Activated T-helper 2 cell treated with anti-CD3 and anti-CD28 coated beads, Interferon-gamma antibody, Interleukin-2, Interleukin-4, amounts not matched to agents 10 μg/mL and 5 μg/mL and 100 μg/mL, durations not matched to agents 14 hours and 24 hours and 36 hours (primary cell): ENCODE results near the gene TRAPPC14. TPM values are rescaled to one million over a fixed set of nuclear protein-coding genes. Genes with fewer than 3 reads are reported as not detected.
"Not testable (repeated sequence)": the region's sequence is repeated elsewhere in the genome, so short reads cannot be mapped to it uniquely, and the experiment has no call there.

Experiments
- DNase-seq: peaks from one replicate; pipeline ENCODE4 v3.0.0; 2021; ENCODE audit warnings: low spot score
- H3K27ac Mint-ChIP-seq: one replicate; pipeline ENCODE4 v1.8.0; 2021; ENCODE audit warnings: mixed read lengths
- H3K27me3 Mint-ChIP-seq: one replicate; pipeline ENCODE4 v1.8.0; 2021; ENCODE audit warnings: low read depth, mixed read lengths
- H3K36me3 Mint-ChIP-seq: one replicate; pipeline ENCODE4 v1.8.0; 2021; ENCODE audit warnings: low read depth, mixed read lengths
- H3K4me1 Mint-ChIP-seq: one replicate; pipeline ENCODE4 v1.8.0; 2021; ENCODE audit warnings: low read depth, mixed read lengths
- H3K4me3 Mint-ChIP-seq: one replicate; pipeline ENCODE4 v1.8.0; 2021; ENCODE audit warnings: low read depth, mild to moderate bottlenecking, moderate library complexity, mixed read lengths
- H3K9me3 Mint-ChIP-seq: one replicate; pipeline ENCODE4 v1.8.0; 2021; ENCODE audit warnings: mixed read lengths
- intact Hi-C: fragments of 100-400 bp; cut with micrococcal nuclease; formaldehyde crosslinking; loops from one replicate; pipeline ENCODE4 v1.15.1; 2023
- total RNA-seq: library from RNA; stranded (reverse); gene quantifications from 2 replicates; pipeline ENCODE4 v1.2.3, GENCODE V29; 2022

The TRAPPC14 gene
- total RNA-seq, 1 donor from 2014 or later: 31.2 TPM

DNA sequence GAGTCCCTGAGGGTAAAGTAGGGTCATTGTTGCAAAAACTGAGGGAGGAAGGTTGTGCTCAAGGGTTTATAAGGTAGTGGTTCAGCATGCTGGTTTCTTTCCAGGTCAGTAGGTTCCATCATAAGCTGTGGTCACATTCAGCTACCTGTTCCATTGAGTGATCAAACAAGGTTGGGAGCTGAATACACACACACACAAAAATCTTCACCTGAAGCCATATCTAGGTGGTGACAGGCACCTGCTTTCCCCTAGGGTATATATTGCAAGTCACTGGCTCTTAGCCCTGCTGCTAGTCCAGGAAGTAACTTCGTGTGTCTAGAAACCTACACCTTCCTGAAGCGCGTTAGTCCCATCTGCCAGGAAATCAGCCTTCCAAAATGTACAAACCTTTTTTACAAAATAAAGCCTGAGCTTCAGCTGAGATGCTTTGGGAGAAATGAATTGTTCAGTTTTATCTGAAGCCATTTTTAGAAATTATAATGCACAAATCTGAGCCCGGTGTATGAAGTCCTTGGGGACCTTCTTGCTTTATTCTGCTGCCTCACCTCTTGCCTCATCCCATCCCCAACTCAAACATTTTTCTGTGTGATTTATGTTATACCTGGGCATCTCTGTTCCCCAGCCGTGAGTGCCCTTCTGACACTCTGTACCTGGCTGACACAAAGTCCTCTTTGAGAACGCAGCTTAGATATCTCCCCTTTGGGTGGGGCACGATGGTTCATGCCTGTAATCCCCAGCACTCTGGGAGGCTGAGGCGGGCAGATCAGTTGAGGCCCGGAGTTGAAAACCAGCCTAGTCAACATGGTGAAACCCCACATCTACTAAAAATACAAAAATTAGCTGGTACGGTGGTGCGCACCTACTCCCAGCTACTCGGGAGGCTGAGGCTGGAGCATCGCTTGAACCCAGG is 20.4 kb downstream of the TRAPPC14 start:
- no peaks in the 10 kb centered on the region for H3K36me3 Mint-ChIP-seq
- DNase-seq: no peak
- no peaks in the 10 kb centered on the region for H3K27me3 Mint-ChIP-seq
- peaks cover 19% of the 10 kb centered on the region for H3K4me1 Mint-ChIP-seq
- H3K9me3 Mint-ChIP-seq: no peaks in the 10 kb centered on the region
- no peak overlapping the region for H3K27ac Mint-ChIP-seq
- intact Hi-C loops: loop anchor here (10.0 kb wide), 1 partner anchor 207 kb away; no protein-coding TSS in a partner anchor
- H3K4me3 Mint-ChIP-seq: no peak overlapping the region

- peaks cover 22% of the 10 kb centered on the region for H3K4me1 Mint-ChIP-seq
- H3K27ac Mint-ChIP-seq: no peak overlapping the region
- intact Hi-C loops: loop anchor here (1.0 to 10.0 kb wide), 4 partner anchors 85 to 274 kb away; no protein-coding TSS in a partner anchor
- H3K27me3 Mint-ChIP-seq: no peaks in the 10 kb centered on the region
- peak; percentile 65 for DNase-seq
- H3K4me3 Mint-ChIP-seq: no peak overlapping the region
- no peaks in the 10 kb centered on the region for H3K36me3 Mint-ChIP-seq
- H3K9me3 Mint-ChIP-seq: no peaks in the 10 kb centered on the region
Observed at GRCh38 chr7:100132697-100133151, 25.8 kb downstream of the TRAPPC14 start.

DNA sequence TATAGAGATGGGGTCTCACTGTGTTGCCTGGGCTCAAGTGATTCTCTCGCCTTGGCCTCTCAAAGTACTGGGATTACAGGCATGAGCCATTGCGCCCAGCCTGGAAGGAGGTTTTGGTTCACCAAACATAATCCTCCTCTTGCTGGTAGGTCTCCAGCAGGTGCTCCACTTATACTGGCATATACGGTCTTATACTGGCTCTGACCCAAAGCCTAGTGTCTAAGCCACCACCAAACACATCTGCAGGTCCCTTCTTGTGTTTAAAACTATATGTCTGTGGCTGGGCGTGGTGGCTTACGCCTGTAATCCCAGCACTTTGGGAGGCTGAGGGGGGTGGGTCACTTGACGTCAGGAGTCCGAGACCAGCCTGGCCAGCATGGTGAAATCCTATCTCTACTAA is 26.4 kb downstream of the TRAPPC14 start:
- no peaks in the 10 kb centered on the region for H3K9me3 Mint-ChIP-seq

DNA sequence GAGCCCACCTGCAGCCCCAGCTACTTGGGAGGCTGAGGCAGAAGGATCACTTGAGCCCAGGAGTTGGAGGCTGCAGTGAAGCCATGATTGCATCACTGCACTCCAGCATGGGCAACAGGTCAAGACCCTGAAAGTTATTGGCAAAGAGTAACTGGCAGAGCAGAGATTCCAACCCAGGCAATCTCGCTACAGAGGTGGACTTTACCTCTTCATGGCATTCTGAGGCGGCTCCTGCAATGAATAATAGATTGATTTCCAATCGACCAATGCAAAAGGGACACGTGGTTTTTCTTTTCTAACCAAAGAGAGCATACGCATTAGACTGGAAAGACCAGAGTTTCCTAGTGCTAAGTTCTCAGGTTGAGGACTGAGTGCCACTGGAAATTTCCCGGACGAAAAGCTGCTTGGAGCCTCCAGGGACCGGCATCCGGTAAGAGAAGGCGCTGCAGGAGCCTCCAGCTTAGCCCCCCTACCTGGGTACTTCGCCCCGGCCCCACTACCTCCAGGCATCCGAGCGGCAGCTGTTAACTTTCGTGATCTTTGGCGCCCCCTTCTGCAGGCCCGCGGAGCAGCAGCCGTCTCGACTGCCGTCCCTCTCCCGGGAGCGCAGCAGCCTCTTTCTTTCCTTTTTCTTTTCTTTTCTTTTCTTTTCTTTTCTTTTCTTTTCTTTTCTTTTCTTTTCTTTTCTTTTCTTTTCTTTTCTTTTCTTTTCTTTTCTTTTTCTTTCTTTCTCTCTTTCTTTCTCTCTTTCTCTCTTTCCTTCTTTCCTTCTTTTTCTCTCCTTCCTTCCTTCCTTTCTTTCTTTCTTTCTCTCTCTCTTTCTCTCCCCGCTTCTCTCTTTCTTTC is 27.7 kb downstream of the TRAPPC14 start:
- Mint-ChIP-seq H3K4me1 (peaks cover 19% of the 10 kb centered on the region), H3K4me3 (no peak overlapping the region), H3K9me3 (no peaks in the 10 kb centered on the region), H3K36me3 (peaks cover 6% of the 10 kb centered on the region), H3K27ac (no peak overlapping the region), H3K27me3 (no peaks in the 10 kb centered on the region)
- intact Hi-C loops: loop anchor here (1.0 to 10.0 kb wide), 3 partner anchors 139 to 214 kb away; no protein-coding TSS in a partner anchor
- DNase-seq: peak; percentile 78

More for the DNA sequence above, 26.4 kb downstream of the TRAPPC14 start:
- intact Hi-C loops: loop anchor here (1.0 to 10.0 kb wide), 4 partner anchors 85 to 275 kb away; no protein-coding TSS in a partner anchor
- Mint-ChIP-seq H3K4me1 (peaks cover 19% of the 10 kb centered on the region), H3K4me3 (no peak overlapping the region), H3K27me3 (no peaks in the 10 kb centered on the region), H3K27ac (no peak overlapping the region), H3K36me3 (no peaks in the 10 kb centered on the region)
- no peak for DNase-seq

DNA sequence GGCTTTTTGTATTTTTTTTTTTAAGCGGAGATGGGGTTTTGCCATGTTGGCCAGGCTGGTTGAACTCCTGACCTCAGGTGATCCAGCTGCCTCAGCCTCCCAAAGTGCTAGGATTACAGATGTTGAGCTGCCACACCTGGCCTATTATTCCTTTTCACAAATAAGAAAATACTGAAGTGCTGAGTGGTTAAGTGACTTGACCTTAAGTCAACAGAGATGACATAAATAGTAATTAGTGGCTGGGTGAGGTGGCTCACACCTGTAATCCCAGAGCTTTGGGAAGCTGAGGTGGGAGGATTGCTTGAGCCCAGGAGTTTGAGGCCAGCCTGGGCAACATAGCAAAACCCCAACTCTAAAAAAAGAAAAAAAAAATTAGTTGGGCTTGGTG is 28.3 kb downstream of the TRAPPC14 start:
- intact Hi-C loops: loop anchor here (5.0 to 10.0 kb wide), 2 partner anchors 138 to 215 kb away; no protein-coding TSS in a partner anchor
- H3K36me3 Mint-ChIP-seq: not testable (repeated sequence)

DNA sequence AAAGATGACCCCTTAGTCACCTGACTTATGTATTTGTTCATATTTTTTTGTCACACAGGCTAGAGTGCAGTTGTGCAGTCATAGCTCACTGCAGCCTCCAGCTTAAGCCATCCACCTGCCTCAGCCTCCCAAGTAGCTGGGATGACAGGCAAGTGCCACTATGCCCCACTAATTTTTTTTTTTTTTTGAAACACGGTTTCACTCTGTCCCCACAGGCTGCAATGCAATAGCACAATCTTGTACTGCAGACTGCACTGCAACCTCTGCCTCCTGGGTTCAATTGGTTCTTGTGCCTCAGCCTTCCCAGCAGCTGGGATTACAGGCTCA is 29.9 kb downstream of the TRAPPC14 start:
- H3K27me3 Mint-ChIP-seq: no peaks in the 10 kb centered on the region
- H3K4me3 Mint-ChIP-seq: peak overlapping the region; percentile 77
- no peaks in the 10 kb centered on the region for H3K9me3 Mint-ChIP-seq
- intact Hi-C loops: loop anchor here (10.0 kb wide), 1 partner anchor 214 kb away; the partner anchor contains the start of gene TRIM4
- H3K4me1 Mint-ChIP-seq: peaks cover 31% of the 10 kb centered on the region
- H3K36me3 Mint-ChIP-seq: peaks cover 20% of the 10 kb centered on the region
- DNase-seq: no peak
- H3K27ac Mint-ChIP-seq: no peak overlapping the region

More for the DNA sequence above, 28.3 kb downstream of the TRAPPC14 start:
- H3K4me3 Mint-ChIP-seq, DNase-seq, H3K27me3 Mint-ChIP-seq, H3K9me3 Mint-ChIP-seq, H3K27ac Mint-ChIP-seq: not testable (repeated sequence)
- peaks cover 24% of the 10 kb centered on the region for H3K4me1 Mint-ChIP-seq

DNA sequence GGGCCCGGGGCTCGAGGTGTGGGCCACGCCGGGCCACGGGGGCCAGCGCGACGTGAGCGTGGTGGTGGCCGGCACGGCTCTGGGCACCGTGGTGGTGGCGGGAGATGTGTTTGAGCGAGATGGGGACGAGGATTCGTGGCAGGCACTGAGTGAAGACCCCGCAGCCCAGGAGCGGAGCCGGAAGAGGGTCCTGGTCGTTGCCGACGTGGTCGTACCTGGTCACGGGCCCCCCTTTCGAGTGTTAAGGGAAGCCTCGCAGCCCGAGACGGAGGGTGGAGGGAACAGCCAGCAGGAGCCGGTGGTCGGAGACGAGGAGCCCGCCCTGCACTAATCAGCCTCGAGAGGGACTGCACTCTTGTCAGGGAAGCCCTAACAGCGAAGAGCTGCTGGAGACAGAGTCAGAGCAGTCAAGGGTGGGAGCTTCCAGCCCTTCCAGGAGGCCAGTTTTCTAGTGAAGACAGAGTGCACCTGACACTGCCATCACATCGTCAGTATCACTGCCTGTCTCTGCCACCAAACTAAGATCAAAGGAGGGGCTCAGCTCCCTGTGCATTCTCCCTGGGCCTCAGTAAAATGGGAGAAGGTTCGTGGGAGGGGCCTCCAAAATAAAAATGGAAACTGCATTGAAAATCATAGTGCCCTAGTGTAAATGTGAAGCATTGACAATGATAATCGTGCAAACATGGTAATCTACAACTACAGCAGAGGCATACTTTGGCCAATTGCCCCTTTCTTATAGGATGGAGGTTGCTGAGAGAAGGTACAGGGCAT is 30.5 kb downstream of the TRAPPC14 start:
- Mint-ChIP-seq H3K4me3 (peak overlapping the region; percentile 77), H3K4me1 (peaks cover 31% of the 10 kb centered on the region), H3K36me3 (peaks cover 22% of the 10 kb centered on the region), H3K27me3 (no peaks in the 10 kb centered on the region), H3K27ac (peak overlapping the region; percentile 52), H3K9me3 (no peaks in the 10 kb centered on the region)
- DNase-seq: no peak
- intact Hi-C loops: loop anchor here (1.0 to 10.0 kb wide), 4 partner anchors 9 to 213 kb away; partner anchors contain the start of genes AP4M1, CNPY4, COPS6 and MCM7

GRCh38 chr7:100126931-100127865 is 31.3 kb downstream of the TRAPPC14 start, which contains the start of gene MBLAC1:
Gene MBLAC1 (plus strand): TSS chr7:100126967. CDS start chr7:100127396, 429 bp downstream.
- peak within 1 kb of the TSS; percentile 99 for H3K4me3 Mint-ChIP-seq
- no peaks in the 10 kb centered on the region for H3K9me3 Mint-ChIP-seq
- peak within 1 kb of the TSS; percentile 100 for H3K27ac Mint-ChIP-seq
- intact Hi-C loops: loop anchor here (1.0 to 10.0 kb wide), 4 partner anchors 8 to 212 kb away; partner anchors contain the start of genes AP4M1, CNPY4, COPS6 and MCM7
- DNase-seq: peak; percentile 88
- no peaks in the 10 kb centered on the region for H3K27me3 Mint-ChIP-seq
- peaks cover 29% of the 10 kb centered on the region for H3K36me3 Mint-ChIP-seq
- H3K4me1 Mint-ChIP-seq: peaks cover 24% of the 10 kb centered on the region

DNA sequence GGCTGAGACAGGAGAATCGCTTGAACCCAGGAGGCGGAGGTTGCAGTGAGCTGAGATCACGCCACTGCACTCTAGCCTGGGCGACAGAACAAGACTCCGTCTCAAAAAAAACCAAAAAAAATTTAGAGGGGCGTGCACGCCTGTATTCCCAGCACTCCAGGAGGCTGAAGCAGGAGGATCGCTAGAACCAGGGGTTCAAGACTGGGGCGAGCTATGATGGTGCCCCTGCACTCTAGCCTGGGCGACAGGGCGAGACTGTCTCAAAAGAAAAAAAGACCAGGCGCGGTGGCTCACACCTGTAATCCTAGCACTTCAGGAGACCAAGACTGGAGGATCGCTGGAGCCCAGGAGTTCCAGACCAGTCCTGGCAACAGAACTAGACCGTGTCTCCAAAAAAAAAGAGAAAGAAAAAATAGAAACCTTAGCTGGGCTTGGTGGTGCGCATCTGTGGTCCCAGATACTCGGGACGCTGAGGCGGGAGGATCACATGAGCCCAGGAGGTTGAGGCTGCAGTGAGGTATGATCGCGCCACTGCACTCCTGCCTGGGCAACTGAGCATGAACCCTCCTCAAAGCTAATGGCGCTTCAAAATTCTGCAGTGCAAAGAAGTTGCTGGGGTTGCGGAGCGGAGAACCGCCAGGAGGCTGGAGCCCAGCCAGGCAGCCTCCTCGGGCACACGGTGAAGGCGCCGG is 32.1 kb downstream of the TRAPPC14 start:
- H3K27me3 Mint-ChIP-seq: no peaks in the 10 kb centered on the region
- H3K4me1 Mint-ChIP-seq: peaks cover 22% of the 10 kb centered on the region
- H3K4me3 Mint-ChIP-seq: peak overlapping the region; percentile 99
- H3K27ac Mint-ChIP-seq: peak overlapping the region; percentile 100
- no peaks in the 10 kb centered on the region for H3K9me3 Mint-ChIP-seq
- peaks cover 29% of the 10 kb centered on the region for H3K36me3 Mint-ChIP-seq
- intact Hi-C loops: loop anchor here (2.0 to 10.0 kb wide), 2 partner anchors 38 to 212 kb away; partner anchors contain the start of genes COPS6 and TRIM4
- DNase-seq: no peak

DNA sequence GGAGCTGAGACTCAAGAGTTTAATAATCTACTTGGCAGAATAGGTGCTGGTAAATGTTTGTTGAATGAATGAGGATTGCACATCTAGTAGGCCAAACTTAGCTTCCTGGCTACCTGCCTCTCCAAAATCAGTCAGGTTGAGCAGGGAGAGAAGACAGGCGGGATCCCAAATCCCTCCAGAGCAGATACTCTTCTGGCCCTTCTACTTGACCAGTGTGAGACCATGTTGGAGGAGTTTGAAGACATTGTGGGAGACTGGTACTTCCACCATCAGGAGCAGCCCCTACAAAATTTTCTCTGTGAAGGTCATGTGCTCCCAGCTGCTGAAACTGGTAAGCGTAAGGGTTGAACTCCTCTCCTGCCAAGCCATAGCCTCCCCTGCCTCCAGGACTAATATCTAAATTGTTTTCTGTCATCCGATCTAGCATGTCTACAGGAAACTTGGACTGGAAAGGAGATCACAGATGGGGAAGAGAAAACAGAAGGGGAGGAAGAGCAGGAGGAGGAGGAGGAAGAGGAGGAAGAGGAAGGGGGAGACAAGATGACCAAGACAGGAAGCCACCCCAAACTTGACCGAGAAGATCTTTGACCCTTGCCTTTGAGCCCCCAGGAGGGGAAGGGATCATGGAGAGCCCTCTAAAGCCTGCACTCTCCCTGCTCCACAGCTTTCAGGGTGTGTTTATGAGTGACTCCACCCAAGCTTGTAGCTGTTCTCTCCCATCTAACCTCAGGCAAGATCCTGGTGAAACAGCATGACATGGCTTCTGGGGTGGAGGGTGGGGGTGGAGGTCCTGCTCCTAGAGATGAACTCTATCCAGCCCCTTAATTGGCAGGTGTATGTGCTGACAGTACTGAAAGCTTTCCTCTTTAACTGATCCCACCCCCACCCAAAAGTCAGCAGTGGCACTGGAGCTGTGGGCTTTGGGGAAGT is 34.0 kb downstream of the TRAPPC14 start:
- no peak for DNase-seq
- H3K36me3 Mint-ChIP-seq: peaks cover 29% of the 10 kb centered on the region
- intact Hi-C loops: loop anchor here (10.0 kb wide), 1 partner anchor 210 kb away; the partner anchor contains the start of gene TRIM4
- H3K4me1 Mint-ChIP-seq: peaks cover 25% of the 10 kb centered on the region
- H3K27me3 Mint-ChIP-seq: no peaks in the 10 kb centered on the region
- no peaks in the 10 kb centered on the region for H3K9me3 Mint-ChIP-seq
- H3K27ac Mint-ChIP-seq: peak overlapping the region; percentile 50
- H3K4me3 Mint-ChIP-seq: peak overlapping the region; percentile 99
